Fibroblast of skin of right quadriceps (primary cell): ENCODE results near the gene PLPP6.

Experiments
- DNase-seq: peaks from one replicate; pipeline ENCODE4 v3.0.0-alpha.2; 2013

The PLPP6 gene

DNA sequence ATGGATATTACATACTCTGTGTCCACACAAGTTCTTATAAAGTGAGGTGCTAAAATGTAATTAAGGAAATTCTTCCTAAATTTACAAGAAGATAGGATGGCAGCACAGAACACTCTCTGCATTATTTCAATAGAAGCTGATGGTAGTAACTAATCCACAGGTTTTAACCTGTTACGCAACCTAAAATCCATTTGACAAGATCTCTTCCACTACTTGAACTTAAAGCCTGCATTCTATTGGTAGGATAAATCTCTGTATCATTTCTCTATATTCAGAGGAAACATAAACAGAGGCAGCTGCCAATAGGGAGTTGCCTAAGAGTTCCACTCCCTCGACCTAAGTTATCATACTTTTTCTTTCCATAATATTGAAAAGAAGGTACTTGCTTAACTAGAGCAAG lies 38.8 kb downstream of the PLPP6 start:
- no peak for DNase-seq

DNA sequence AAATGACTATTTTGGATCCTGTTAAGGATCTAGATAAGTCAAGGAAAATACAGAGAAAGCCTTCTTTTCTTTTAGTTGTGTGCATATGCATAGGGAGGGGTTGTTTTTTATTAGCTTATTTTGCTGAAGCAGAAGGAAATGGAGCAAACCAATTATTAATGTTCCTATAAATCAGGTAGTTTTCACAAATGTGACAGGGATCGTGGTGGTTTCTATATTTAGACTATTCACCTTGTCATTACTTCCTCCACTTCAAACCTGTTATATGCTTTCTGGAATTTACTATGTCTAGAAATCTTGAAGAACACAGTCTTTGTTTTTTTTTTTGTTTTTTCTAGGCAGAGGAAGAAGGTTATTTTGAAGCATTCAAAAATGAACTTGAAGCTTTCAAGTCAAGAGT lies 39.4 kb downstream of the PLPP6 start:
- DNase-seq, result no peak

GRCh38 chr9:4704129-4704528 lies 42.0 kb downstream of the PLPP6 start:
- DNase-seq, result no peak

DNA sequence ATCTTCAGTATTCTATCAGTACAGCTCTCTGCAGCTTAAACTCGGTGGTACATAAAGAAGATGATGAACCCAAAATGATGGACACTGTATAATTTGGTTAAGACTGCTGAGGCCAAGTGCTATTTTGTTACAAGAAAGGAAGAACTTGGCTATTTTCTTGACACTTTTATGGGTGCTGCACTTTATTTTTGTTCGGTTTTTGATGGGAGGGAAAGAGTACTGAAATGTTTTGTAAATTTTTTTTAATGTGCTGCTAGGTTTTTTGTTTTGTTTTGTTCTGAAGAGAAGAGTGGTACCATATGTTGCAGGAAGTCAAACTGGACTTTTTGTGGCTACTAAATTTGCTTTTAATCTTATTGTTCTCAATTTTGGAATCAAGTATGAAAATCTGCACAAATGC lies 43.9 kb downstream of the PLPP6 start:
- DNase-seq, result no peak

GRCh38 chr9:4706971-4707622 lies 45.0 kb downstream of the PLPP6 start:
- DNase-seq, result no peak

DNA sequence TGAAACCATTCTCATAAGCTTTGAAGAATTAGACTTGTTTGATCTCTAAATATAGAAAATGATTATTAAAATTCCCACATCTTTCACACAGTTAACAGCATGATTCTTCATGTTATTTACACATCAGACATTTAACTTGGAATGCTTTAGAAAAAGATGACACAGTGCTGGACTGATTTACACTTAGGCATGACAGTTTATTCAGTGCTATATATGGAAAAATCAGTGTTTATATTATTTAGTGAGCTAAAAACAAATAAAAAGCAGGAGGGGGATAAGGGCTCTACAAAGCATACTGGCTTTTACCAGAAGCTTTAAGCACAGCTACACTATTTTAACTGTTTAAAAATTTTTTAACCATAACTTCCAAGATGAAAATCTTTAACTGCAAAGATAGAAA lies 47.3 kb downstream of the PLPP6 start:
- DNase-seq, result no peak

GRCh38 chr9:4713849-4714248 lies 51.8 kb downstream of the PLPP6 start:
- DNase-seq, result no peak

- no peak for DNase-seq
These were observed 52.3 kb downstream of the PLPP6 start for GRCh38 chr9:4714266-4715016.
